GM23338 (cell line): ENCODE data around the gene AQP12B.

Source experiments
- CREB1 ChIP-seq: fragments of 250-450 bp; sonication (Bioruptor Pico); IDR thresholded peaks from 2 replicates; pipeline ENCODE4 v1.5.0; 2020; ENCODE audit warnings: low read depth, mild to moderate bottlenecking, moderate library complexity
- CTCF ChIP-seq, 2 experiments: fragments of 200-600 bp in 1 of 2; sonication (generic) in 1 of 2; conservative IDR thresholded peaks; 2 replicates each; pipeline versions ENCODE4 v1.5.1 to v1.6.1; 2016 to 2017; ENCODE audit warnings: antibody characterized with exemption in 2 of 2, low read depth in 2 of 2, mild to moderate bottlenecking in 2 of 2, moderate library complexity in 1 of 2
- EZH2 ChIP-seq: fragments of 200-600 bp; sonication (generic); IDR thresholded peaks from one replicate; pipeline ENCODE4 v1.8.0; 2017; ENCODE audit warnings: antibody characterized with exemption, mild to moderate bottlenecking, low read depth; ENCODE audit not compliant: unreplicated experiment
- EZH2phosphoT487 ChIP-seq: fragments of 200-600 bp; sonication (generic); IDR thresholded peaks from one replicate; pipeline ENCODE4 v1.8.1; 2018; ENCODE audit warnings: antibody characterized with exemption; ENCODE audit not compliant: unreplicated experiment
- NANOG ChIP-seq: IDR thresholded peaks from 2 replicates; pipeline ENCODE4 v1.6.1; 2016; ENCODE audit warnings: antibody characterized with exemption, borderline replicate concordance
- POLR2AphosphoS5 ChIP-seq: IDR thresholded peaks from 2 replicates; pipeline ENCODE4 v1.6.1; 2016; ENCODE audit warnings: antibody characterized with exemption, low read depth
- REST ChIP-seq: IDR thresholded peaks from one replicate; pipeline ENCODE4 v1.6.1; 2018; ENCODE audit warnings: antibody characterized with exemption; ENCODE audit not compliant: unreplicated experiment
- ZNF114 ChIP-seq: fragments of 250-450 bp; sonication (Bioruptor Pico); IDR thresholded peaks from 2 replicates; pipeline ENCODE4 v1.5.0; 2020; ENCODE audit warnings: mild to moderate bottlenecking, moderate library complexity
- ZNF331 ChIP-seq: fragments of 250-450 bp; sonication (Bioruptor Pico); IDR thresholded peaks from 2 replicates; pipeline ENCODE4 v1.5.0; 2020; ENCODE audit warnings: low read depth, mild to moderate bottlenecking, moderate library complexity
- ZNF462 ChIP-seq: fragments of 250-450 bp; sonication (Bioruptor Pico); IDR thresholded peaks from 2 replicates; pipeline ENCODE4 v1.5.0; 2020; ENCODE audit warnings: mild to moderate bottlenecking, moderate library complexity

GRCh38 chr2:240631548-240632305 lies 51.0 kb downstream of the AQP12B start:
- TF ChIP-seq CTCF (conservative IDR thresholded peaks at IDR 0.05; ENCODE audit: low read depth in 2 of 2) (no peak), NANOG (no peak), ZNF462 (CRISPR knock-in tag) (no peak), EZH2 (no peak), EZH2phosphoT487 (no peak), ZNF114 (CRISPR knock-in tag) (no peak), POLR2AphosphoS5 (no peak), ZNF331 (no peak), CREB1 (CRISPR knock-in tag) (no peak), REST (no peak)
